DMS53 treated with DMSO at 0.1 percent for 48 hours (cell line): ENCODE measurements around the gene GPNMB.
A peak's percentile ranks its signal among the peaks of the same experiment; 100 is the strongest.

Source experiments
- DNase-seq: peaks from one replicate; lab custom pipeline; 2025; ENCODE audit not compliant: unreplicated experiment; lab: John Stamatoyannopoulos, UW

Gene GPNMB

DNA sequence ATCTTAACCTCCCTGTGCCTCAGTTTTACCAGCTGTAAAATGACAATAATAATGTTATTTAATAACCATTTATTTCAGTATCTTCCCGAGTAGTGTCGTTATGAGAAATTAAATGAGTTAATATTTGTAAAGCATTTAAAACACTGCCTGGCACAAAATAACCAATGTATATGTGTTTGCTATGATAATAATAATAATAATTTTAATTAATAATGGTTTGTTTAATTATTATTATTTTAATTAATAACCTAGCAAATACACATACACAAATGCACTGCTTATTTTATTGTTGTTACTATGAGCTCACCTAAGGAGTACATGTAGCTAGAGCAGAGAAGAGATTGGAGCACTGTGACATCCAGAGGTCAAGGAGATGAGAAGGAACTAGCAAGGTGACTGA is 18.2 kb upstream of the GPNMB start:
- no peak for DNase-seq

DNA sequence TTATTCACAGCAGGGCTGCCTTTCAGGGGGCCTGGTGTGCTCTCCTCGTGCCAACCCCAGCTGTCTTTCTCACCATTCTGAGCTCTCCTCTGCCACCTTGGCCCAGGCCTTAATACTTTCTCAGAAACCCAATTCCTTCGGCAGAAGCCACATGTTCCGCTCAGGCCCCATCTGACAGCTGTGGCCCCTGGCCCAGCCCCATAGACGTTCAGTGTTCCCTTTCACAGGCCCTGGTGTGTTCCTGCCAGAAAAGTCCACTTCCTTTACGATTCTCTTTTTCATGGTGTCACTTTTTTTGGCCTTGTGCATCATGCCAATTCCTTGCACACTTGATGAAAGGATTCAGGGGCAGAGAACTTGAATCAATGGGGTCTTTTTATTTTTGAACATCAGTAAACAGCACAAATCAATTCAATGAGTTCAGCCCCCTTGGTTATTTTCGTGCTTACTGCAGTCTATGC is 15.9 kb upstream of the GPNMB start:
- no peak for DNase-seq

DNA sequence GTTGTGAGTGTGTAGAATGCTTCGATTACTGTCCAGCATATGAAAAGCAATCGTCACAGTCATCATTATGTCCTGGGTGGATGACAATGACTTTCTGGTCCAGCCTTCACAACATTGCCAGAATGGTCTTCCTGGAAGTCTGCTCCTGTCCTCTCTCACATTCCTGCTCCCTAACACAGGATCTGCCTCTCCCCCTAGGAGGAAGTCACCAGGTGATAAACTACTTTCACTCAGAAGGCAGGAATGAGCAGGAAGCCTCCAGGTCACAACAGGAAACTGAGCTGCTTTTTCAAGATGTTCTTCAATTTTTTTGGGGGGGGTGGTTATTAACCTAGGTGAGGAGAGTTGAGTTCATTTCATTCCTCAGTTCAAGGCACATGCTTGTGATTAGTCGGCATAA is 13.6 kb upstream of the GPNMB start:
- DNase-seq = no peak

- no peak for DNase-seq
These were observed 11.8 kb upstream of the GPNMB start for GRCh38 chr7:23234569-23235296.

DNA sequence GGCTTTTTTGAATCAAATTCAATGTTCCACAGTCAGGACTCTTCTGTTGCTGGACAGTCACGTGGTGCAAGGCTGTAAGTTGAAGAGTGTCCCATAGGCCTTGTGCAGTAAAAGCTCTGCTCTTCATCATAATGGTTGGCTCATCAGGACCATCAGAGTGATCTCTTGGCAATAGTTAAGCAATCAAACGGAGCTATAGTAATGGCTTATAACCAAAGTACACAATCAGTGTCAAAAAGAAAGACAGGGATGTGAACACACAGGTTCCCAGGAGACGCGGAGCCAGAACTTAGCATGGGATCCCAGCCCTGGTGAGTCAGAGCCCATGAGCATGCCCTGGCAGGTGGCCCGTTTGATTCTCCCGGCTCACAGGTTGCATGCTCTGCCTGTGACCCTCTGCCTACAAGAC is 10.8 kb upstream of the GPNMB start:
- DNase-seq = no peak

DNA sequence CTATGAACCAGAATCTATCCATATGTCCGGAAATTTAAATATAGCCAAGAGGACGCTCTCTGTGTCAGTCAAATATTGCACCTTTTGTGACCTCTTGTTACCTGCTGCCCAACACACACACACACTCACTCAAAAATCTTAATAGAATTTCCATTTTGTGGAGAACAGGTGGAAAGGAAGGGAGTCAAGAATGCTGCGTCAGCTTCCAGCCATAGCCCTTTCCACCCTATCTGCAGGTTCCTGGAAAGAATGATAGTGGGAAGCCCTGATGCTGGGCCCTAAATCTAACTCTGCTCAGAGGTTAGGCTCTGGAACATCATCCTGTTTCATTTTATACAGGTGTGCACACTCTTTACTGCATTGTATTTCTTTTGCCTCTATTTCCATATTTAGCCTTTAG is 9.6 kb upstream of the GPNMB start:
- DNase-seq = no peak

- no peak for DNase-seq
These were observed 7.5 kb upstream of the GPNMB start for GRCh38 chr7:23238983-23239652.

- DNase-seq = no peak
These were observed 6.9 kb upstream of the GPNMB start for GRCh38 chr7:23239698-23240097.

- no peak for DNase-seq
These were observed 4.3 kb upstream of the GPNMB start for GRCh38 chr7:23242321-23242720.

GRCh38 chr7:23242935-23243334 is 3.6 kb upstream of the GPNMB start:
- no peak for DNase-seq

- no peak for DNase-seq
These were observed 549 bp downstream of the GPNMB start for GRCh38 chr7:23247046-23247602.

GRCh38 chr7:23247603-23248335 is 1.2 kb downstream of the GPNMB start:
- no peak for DNase-seq

DNA sequence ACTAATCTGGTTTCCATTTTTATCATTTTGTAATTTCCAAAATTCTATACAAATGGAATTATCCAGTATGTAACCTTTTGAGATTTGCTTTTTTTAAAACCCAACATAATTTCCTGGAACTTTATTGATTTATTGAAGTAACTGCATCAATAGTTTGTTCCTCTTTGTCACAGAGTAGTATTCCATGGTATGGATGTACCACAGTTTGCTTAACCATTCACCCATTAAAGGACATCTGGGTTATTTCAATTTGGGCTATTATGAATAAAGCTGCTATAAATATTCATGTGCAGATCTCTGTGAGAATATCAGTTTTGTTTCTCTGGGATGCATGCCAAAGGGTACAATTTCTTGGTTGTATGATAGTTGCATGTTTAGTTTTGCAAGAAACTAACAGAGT is 2.9 kb downstream of the GPNMB start:
- DNase-seq = no peak

DNA sequence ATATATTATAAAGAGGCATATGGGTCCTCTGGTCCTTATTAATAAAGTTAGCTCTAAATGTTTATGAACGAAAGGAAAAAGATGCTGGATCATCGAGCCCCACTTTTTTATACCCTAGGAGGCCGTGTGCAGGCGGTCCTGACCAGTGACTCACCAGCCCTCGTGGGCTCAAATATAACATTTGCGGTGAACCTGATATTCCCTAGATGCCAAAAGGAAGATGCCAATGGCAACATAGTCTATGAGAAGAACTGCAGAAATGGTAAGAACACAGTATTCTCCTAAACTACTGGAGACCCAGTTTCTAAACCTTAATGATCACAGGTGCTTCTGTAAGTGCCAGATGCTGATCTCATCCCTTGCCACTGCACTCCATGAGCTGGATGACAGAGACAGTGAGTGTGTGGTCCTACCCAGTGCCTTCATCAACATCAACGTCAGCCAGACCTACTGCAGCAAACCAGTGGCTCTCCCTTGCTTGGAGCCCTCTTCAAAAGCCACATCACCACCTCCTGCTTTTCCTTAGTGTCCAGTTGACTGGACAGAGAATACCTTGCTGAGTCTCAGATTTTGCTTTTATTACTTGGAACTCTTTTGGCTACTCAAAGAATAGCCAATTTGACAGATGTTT is 7.6 kb downstream of the GPNMB start:
- DNase-seq = no peak

DNA sequence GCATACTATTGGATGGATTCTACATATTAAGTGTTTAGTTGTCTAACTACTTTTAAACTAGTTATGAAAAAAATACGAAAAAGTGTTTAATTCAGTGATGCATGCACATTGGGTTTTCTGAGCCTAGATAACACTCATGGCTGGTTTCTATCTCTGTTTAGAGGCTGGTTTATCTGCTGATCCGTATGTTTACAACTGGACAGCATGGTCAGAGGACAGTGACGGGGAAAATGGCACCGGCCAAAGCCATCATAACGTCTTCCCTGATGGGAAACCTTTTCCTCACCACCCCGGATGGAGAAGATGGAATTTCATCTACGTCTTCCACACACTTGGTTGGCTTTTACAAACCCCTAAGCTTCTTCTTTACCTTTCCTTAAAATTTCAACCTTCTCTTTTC is 10.2 kb downstream of the GPNMB start:
- DNase-seq = no peak

GRCh38 chr7:23260371-23260770 is 13.8 kb downstream of the GPNMB start:
- DNase-seq = no peak

DNA sequence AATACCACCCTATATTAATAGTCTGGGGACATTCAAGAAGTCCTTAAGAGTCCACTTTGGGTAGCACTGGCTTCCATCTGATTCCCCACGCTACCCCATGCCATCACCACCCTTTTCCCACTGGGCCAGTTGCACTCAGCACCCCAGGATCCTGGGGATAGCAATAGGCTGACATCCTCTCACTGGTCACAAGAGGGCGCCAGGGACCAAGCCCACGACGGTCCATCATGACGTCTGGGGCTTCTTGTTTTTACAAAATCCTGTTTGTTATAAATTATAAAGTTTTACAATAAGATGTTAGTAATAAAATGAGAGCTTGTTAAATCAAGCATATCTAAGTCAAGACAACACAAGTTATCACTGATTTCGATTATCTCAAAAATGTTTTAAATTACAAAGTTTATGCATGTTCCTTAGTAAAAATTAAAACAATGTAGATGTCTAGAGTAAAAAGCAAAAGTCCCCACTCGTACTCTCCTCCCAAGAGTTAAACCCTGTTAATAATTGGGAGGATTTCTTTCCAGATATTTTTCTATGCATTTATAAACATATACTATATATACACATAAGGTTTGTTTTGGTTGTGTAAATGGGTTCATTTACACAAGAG is 15.4 kb downstream of the GPNMB start:
- DNase-seq = peak; percentile 77

DNA sequence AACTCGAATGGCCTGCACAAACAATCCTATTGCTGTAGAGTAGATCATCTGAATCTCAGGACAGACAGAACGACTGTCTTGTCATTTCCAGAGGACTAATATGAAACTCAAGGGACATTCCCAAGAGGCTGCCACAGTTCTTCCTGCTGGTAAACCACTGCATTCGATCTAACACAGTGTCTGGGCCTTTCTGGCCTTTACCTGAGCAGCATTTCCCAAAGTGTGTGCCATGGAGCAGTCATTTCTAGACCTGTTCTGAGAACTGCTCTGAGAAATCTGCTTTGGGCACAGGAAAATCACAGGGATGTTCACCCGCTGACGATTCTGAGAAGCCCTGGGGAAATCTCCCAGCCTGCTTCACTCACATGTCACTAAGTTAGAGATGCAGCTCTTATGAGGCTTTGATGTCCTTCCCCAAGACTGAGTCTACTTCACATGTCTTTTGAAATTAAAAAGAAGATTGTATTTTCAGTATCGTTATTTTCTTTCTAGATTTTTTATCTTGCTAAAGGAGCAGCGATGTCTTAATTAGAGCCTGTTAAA is 18.4 kb downstream of the GPNMB start:
- no peak for DNase-seq

GRCh38 chr7:23266918-23267317 is 20.3 kb downstream of the GPNMB start:
- DNase-seq = no peak

GRCh38 chr7:23267357-23267756 is 20.8 kb downstream of the GPNMB start:
- no peak for DNase-seq

- DNase-seq = no peak
These were observed 21.6 kb downstream of the GPNMB start for GRCh38 chr7:23268167-23268566.
